Caco-2 (cell line): ENCODE data around the gene PDX1. TPM values are rescaled to one million over a fixed set of nuclear protein-coding genes. Genes with fewer than 3 reads are reported as not detected.

Experiments used
- BruUV-seq: library from RNA; stranded (reverse); fragments of 400-500 nt; replicated peaks from 2 replicates; lab custom pipeline; 2021; lab: Mats Ljungman, UMichigan
- CTCF ChIA-PET: fragments of 300-600 bp; sonication (Branson Sonifier 250); formaldehyde crosslinking; loops from one replicate; lab custom pipeline; 2022; ENCODE audit warnings: antibody characterized with exemption; lab: Charles Lee
- POLR2A ChIA-PET: fragments of 300-600 bp; sonication (Branson Sonifier 250); formaldehyde crosslinking; loops from one replicate; lab custom pipeline; 2022; ENCODE audit warnings: antibody characterized with exemption; lab: Charles Lee
- DNase-seq, 2 experiments: peaks; one replicate each; pipeline versions ENCODE4 v3.0.0 to v3.0.0-alpha.2; 2020 to 2022
- H3K27me3 ChIP-seq: replicated peaks from 2 replicates; pipeline ENCODE4 v1.6.0; 2011; ENCODE audit warnings: low read length; ENCODE audit not compliant: control insufficient read depth, insufficient read depth
- H3K36me3 ChIP-seq: 2 replicates; pipeline ENCODE4 v1.5.1; 2011; ENCODE audit warnings: low read length; ENCODE audit not compliant: control insufficient read depth, insufficient read depth
- H3K4me1 ChIP-seq: fragments of 250-450 bp; sonication (Bioruptor Pico); 2 replicates; pipeline ENCODE4 v1.5.1; 2020; ENCODE audit warnings: mild to moderate bottlenecking
- H3K4me3 ChIP-seq: 2 replicates; pipeline ENCODE4 v1.5.1; 2011; ENCODE audit warnings: low read depth, mild to moderate bottlenecking, control low read depth, low read length
- H3K9me3 ChIP-seq: fragments of 250-450 bp; sonication (Bioruptor Pico); 2 replicates; pipeline ENCODE4 v1.5.1; 2020; ENCODE audit warnings: mild to moderate bottlenecking, moderate library complexity
- H3K27ac Mint-ChIP-seq: one replicate; pipeline ENCODE4 v1.8.0; 2022; ENCODE audit warnings: mixed read lengths; ENCODE audit not compliant: unreplicated experiment
- H3K27me3 Mint-ChIP-seq: one replicate; pipeline ENCODE4 v1.8.0; 2022; ENCODE audit warnings: mixed read lengths; ENCODE audit not compliant: insufficient read depth, unreplicated experiment
- H3K36me3 Mint-ChIP-seq: one replicate; pipeline ENCODE4 v1.8.0; 2022; ENCODE audit warnings: mild to moderate bottlenecking, mixed read lengths; ENCODE audit not compliant: insufficient read depth, unreplicated experiment
- H3K4me1 Mint-ChIP-seq: one replicate; pipeline ENCODE4 v1.8.0; 2022; ENCODE audit warnings: low read depth, mixed read lengths; ENCODE audit not compliant: unreplicated experiment
- H3K4me3 Mint-ChIP-seq: one replicate; pipeline ENCODE4 v1.8.0; 2022; ENCODE audit warnings: mild to moderate bottlenecking, moderate library complexity, mixed read lengths; ENCODE audit not compliant: unreplicated experiment
- H3K9me3 Mint-ChIP-seq: one replicate; pipeline ENCODE4 v1.8.0; 2022; ENCODE audit warnings: mixed read lengths; ENCODE audit not compliant: unreplicated experiment
- intact Hi-C: fragments of 100-400 bp; cut with micrococcal nuclease; formaldehyde crosslinking; loops from one replicate; pipeline ENCODE4 v1.10.0; 2022; ENCODE audit not compliant: unreplicated experiment
- total RNA-seq: library from RNA; stranded (reverse); gene quantifications from 2 replicates; pipeline ENCODE4 v1.2.3, GENCODE V29; 2022
- TF ChIP-seq, protein P1 (sequence below), 2 experiments: fragments of 200-600 bp in 1 of 2; IDR thresholded peaks; 1 replicate in 1 of 2; 2 replicates in 1 of 2; pipeline versions ENCODE4 v1.5.1 to v1.8.0; 2011 to 2022; ENCODE audit warnings: antibody characterized with exemption in 1 of 2, control low read depth in 1 of 2, inconsistent platforms in 1 of 2, low read depth in 1 of 2, low read length in 1 of 2, mild to moderate bottlenecking in 1 of 2, moderate library complexity in 1 of 2; ENCODE audit not compliant: insufficient read depth in 1 of 2, severe bottlenecking in 1 of 2, unreplicated experiment in 1 of 2

Gene PDX1
- total RNA-seq, 1 experiment from 2014 or later: 3.7 TPM

DNA sequence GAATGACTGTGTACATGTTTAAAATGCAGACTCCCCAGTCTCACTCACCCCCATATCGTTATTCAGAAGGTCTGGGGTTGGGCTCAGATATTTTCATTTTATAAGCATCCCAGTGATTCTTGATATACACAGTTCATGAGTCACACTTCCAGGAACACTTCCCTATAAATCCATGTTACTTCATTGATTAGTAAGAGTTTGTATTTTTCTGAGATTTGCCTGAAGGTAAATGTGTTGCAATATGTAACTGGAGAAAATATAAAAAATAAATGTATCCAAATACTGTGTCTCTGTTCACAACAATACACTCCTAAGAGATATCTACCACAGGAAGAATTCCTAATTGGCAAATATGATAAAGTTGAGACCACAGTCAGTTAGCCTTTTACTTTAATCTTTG, 6.6 kb upstream of the PDX1 start:
- H3K27ac Mint-ChIP-seq: no peak overlapping the region
- CTCF ChIA-PET: no interaction called here

GRCh38 chr13:27915301-27916207, 4.2 kb upstream of the PDX1 start:
- Mint-ChIP-seq H3K4me1 (peaks cover 8% of the 10 kb centered on the region), H3K4me3 (no peak overlapping the region), H3K9me3 (no peaks in the 10 kb centered on the region), H3K27ac (no peak overlapping the region), H3K27me3 (no peaks in the 10 kb centered on the region), H3K36me3 (peaks cover 3% of the 10 kb centered on the region)
- H3K36me3 ChIP-seq: no peaks in the 10 kb centered on the region
- TF ChIP-seq, protein P1, sequence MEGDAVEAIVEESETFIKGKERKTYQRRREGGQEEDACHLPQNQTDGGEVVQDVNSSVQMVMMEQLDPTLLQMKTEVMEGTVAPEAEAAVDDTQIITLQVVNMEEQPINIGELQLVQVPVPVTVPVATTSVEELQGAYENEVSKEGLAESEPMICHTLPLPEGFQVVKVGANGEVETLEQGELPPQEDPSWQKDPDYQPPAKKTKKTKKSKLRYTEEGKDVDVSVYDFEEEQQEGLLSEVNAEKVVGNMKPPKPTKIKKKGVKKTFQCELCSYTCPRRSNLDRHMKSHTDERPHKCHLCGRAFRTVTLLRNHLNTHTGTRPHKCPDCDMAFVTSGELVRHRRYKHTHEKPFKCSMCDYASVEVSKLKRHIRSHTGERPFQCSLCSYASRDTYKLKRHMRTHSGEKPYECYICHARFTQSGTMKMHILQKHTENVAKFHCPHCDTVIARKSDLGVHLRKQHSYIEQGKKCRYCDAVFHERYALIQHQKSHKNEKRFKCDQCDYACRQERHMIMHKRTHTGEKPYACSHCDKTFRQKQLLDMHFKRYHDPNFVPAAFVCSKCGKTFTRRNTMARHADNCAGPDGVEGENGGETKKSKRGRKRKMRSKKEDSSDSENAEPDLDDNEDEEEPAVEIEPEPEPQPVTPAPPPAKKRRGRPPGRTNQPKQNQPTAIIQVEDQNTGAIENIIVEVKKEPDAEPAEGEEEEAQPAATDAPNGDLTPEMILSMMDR (IDR thresholded peaks at IDR 0.05; ENCODE audit: insufficient read depth in 1 of 2, low read depth in 1 of 2, low read length in 1 of 2, severe bottlenecking in 1 of 2, unreplicated experiment in 1 of 2): no peak
- ChIA-PET CTCF (interaction anchor here (1.5 kb wide), 1 partner anchor 89 kb away, joined by 3 read pairs; no protein-coding TSS in a partner anchor), POLR2A (interaction anchor here (0.5 to 0.6 kb wide), 2 partner anchors 38 to 116 kb away, joined by 3 read pairs; no protein-coding TSS in a partner anchor)
- intact Hi-C loops: no loop called here
- no peak overlapping the region for H3K4me3 ChIP-seq
- H3K4me1 ChIP-seq: peaks cover 37% of the 10 kb centered on the region
- H3K27me3 ChIP-seq: no peaks in the 10 kb centered on the region
- no peak for DNase-seq
- no TSS peak for BruUV-seq
- no peaks in the 10 kb centered on the region for H3K9me3 ChIP-seq

More for the DNA sequence above, 6.6 kb upstream of the PDX1 start:
- intact Hi-C loops: no loop called here
- no TSS peak for BruUV-seq
- Mint-ChIP-seq H3K27me3 (no peaks in the 10 kb centered on the region), H3K36me3 (no peaks in the 10 kb centered on the region), H3K9me3 (no peaks in the 10 kb centered on the region), H3K4me3 (no peak overlapping the region), H3K4me1 (peaks cover 8% of the 10 kb centered on the region)
- Histone ChIP-seq H3K27me3 (no peaks in the 10 kb centered on the region), H3K4me3 (no peak overlapping the region), H3K9me3 (no peaks in the 10 kb centered on the region), H3K4me1 (peaks cover 24% of the 10 kb centered on the region), H3K36me3 (no peaks in the 10 kb centered on the region)
- DNase-seq: no peak
- POLR2A ChIA-PET: no interaction called here
- TF ChIP-seq, protein P1 (IDR thresholded peaks at IDR 0.05; ENCODE audit: insufficient read depth in 1 of 2, low read depth in 1 of 2, low read length in 1 of 2, severe bottlenecking in 1 of 2, unreplicated experiment in 1 of 2): no peak

- ChIA-PET CTCF (interaction anchor here (1.1 to 1.6 kb wide), 2 partner anchors 36 to 91 kb away, joined by 5 to 6 read pairs; no protein-coding TSS in a partner anchor), POLR2A (no interaction called here)
- Histone ChIP-seq H3K9me3 (no peaks in the 10 kb centered on the region), H3K4me3 (peak overlapping the region; percentile 48), H3K27me3 (no peaks in the 10 kb centered on the region), H3K36me3 (no peaks in the 10 kb centered on the region), H3K4me1 (peaks cover 25% of the 10 kb centered on the region)
- H3K4me3 Mint-ChIP-seq: peak overlapping the region; percentile 81
- TF ChIP-seq, protein P1 (IDR thresholded peaks at IDR 0.05; ENCODE audit: insufficient read depth in 1 of 2, low read depth in 1 of 2, low read length in 1 of 2, severe bottlenecking in 1 of 2, unreplicated experiment in 1 of 2): no peak
- DNase-seq: peak; percentile 43 to 65
- no peaks in the 10 kb centered on the region for H3K27me3 Mint-ChIP-seq
- H3K36me3 Mint-ChIP-seq: peaks cover 7% of the 10 kb centered on the region
- no TSS peak for BruUV-seq
- intact Hi-C loops: no loop called here
- H3K9me3 Mint-ChIP-seq: no peaks in the 10 kb centered on the region
- no peak overlapping the region for H3K27ac Mint-ChIP-seq
- peaks cover 8% of the 10 kb centered on the region for H3K4me1 Mint-ChIP-seq
Measured at GRCh38 chr13:27917121-27917947, 2.5 kb upstream of the PDX1 start.
